Neural crest cell (in vitro differentiated cells): ENCODE measurements around the gene CEBPA. TPM values are rescaled to one million over a fixed set of nuclear protein-coding genes. Genes with fewer than 3 reads are reported as not detected.

Experiments used
- DNase-seq: peaks from one replicate; pipeline ENCODE4 v3.0.0; 2021; ENCODE audit warnings: low read depth, mixed read lengths, low spot score
- H3K27ac Mint-ChIP-seq: one replicate; pipeline ENCODE4 v1.8.0; 2021; ENCODE audit warnings: mild to moderate bottlenecking, mixed read lengths; ENCODE audit not compliant: unreplicated experiment
- H3K27me3 Mint-ChIP-seq: 2 replicates; pipeline ENCODE4 v1.8.0; 2021; ENCODE audit warnings: low read depth, mild to moderate bottlenecking, mixed read lengths
- H3K36me3 Mint-ChIP-seq: 2 replicates; pipeline ENCODE4 v1.8.0; 2021; ENCODE audit warnings: low read depth, mild to moderate bottlenecking, mixed read lengths
- H3K4me1 Mint-ChIP-seq: 2 replicates; pipeline ENCODE4 v1.8.0; 2021; ENCODE audit warnings: mixed read lengths
- H3K4me3 Mint-ChIP-seq: one replicate; pipeline ENCODE4 v1.8.0; 2021; ENCODE audit warnings: mild to moderate bottlenecking, mixed read lengths
- H3K9me3 Mint-ChIP-seq: 2 replicates; pipeline ENCODE4 v1.8.0; 2021; ENCODE audit warnings: mixed read lengths
- total RNA-seq: library from RNA; stranded (reverse); gene quantifications from 2 replicates; pipeline ENCODE4 v1.2.1, GENCODE V29; 2021
- TF ChIP-seq, protein P1 (sequence below): fragments of 200-600 bp; sonication (generic); conservative IDR thresholded peaks from 2 replicates; pipeline ENCODE4 v1.5.0; 2021; ENCODE audit warnings: antibody characterized with exemption, mild to moderate bottlenecking

Gene CEBPA
- total RNA-seq, 1 donor from 2014 or later: 1.7 TPM

- no peak overlapping the region for H3K27ac Mint-ChIP-seq
- no peak for DNase-seq
- no peaks in the 10 kb centered on the region for H3K27me3 Mint-ChIP-seq
- TF ChIP-seq, protein P1, sequence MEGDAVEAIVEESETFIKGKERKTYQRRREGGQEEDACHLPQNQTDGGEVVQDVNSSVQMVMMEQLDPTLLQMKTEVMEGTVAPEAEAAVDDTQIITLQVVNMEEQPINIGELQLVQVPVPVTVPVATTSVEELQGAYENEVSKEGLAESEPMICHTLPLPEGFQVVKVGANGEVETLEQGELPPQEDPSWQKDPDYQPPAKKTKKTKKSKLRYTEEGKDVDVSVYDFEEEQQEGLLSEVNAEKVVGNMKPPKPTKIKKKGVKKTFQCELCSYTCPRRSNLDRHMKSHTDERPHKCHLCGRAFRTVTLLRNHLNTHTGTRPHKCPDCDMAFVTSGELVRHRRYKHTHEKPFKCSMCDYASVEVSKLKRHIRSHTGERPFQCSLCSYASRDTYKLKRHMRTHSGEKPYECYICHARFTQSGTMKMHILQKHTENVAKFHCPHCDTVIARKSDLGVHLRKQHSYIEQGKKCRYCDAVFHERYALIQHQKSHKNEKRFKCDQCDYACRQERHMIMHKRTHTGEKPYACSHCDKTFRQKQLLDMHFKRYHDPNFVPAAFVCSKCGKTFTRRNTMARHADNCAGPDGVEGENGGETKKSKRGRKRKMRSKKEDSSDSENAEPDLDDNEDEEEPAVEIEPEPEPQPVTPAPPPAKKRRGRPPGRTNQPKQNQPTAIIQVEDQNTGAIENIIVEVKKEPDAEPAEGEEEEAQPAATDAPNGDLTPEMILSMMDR: no peak
- no peaks in the 10 kb centered on the region for H3K36me3 Mint-ChIP-seq
- no peaks in the 10 kb centered on the region for H3K9me3 Mint-ChIP-seq
- H3K4me1 Mint-ChIP-seq: no peaks in the 10 kb centered on the region
- H3K4me3 Mint-ChIP-seq: no peak overlapping the region
These were observed 50.7 kb downstream of the CEBPA start for GRCh38 chr19:33251526-33252090.

- H3K9me3 Mint-ChIP-seq: no peaks in the 10 kb centered on the region
- TF ChIP-seq, protein P1: no peak
- no peaks in the 10 kb centered on the region for H3K36me3 Mint-ChIP-seq
- no peak overlapping the region for H3K27ac Mint-ChIP-seq
- no peak for DNase-seq
- no peak overlapping the region for H3K4me3 Mint-ChIP-seq
- H3K4me1 Mint-ChIP-seq: no peaks in the 10 kb centered on the region
- H3K27me3 Mint-ChIP-seq: no peaks in the 10 kb centered on the region
These were observed 51.3 kb downstream of the CEBPA start for GRCh38 chr19:33251076-33251475.

DNA sequence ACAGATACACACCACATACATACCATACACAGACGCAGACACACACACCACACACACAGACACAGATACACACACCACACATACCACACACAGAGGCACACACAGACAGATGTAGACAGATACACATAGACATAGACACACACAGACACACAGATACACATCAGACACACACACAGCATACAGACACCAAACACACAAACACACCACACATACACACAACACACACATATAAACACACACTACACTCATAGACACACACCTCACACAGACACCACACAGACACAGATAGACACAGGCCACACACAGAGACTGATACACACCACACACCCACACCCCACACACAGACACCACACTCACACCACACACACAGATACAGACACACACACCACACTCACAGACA, 51.8 kb downstream of the CEBPA start:
- H3K36me3 Mint-ChIP-seq: no peaks in the 10 kb centered on the region
- no peaks in the 10 kb centered on the region for H3K9me3 Mint-ChIP-seq

More for the DNA sequence above, 51.8 kb downstream of the CEBPA start:
- H3K4me3 Mint-ChIP-seq: no peak overlapping the region
- H3K27ac Mint-ChIP-seq: no peak overlapping the region
- DNase-seq: no peak
- no peaks in the 10 kb centered on the region for H3K4me1 Mint-ChIP-seq
- TF ChIP-seq, protein P1: no peak
- H3K27me3 Mint-ChIP-seq: no peaks in the 10 kb centered on the region

Other genes with a start within 250 kb of the CEBPA start
- gene RHPN2, start 237.6 kb downstream of the CEBPA start, total RNA-seq: 10.2 and 11.3 TPM in 2 replicates
- gene GPATCH1, start 221.4 kb downstream of the CEBPA start, total RNA-seq: 12.9 TPM in 2 replicates
- gene WDR88, start 170.4 kb downstream of the CEBPA start, total RNA-seq: not detected in 2 replicates
- gene LRP3, start 108.2 kb downstream of the CEBPA start, total RNA-seq: 79.6 and 85.6 TPM in 2 replicates
- 0.96 and 1.4 TPM in 2 replicates for gene SLC7A10, start 76.7 kb downstream of the CEBPA start, total RNA-seq
- gene CEBPG, start 71.2 kb upstream of the CEBPA start, total RNA-seq: 40.2 and 41.9 TPM in 2 replicates
- 39.0 and 43.7 TPM in 2 replicates for gene PEPD, start 219.3 kb upstream of the CEBPA start, total RNA-seq